ENCODE results near the gene IFFO2. TPM values are rescaled to one million over a fixed set of nuclear protein-coding genes. Genes with fewer than 3 reads are reported as not detected.

IFFO2 gene
- total and polyA plus RNA-seq, 2 of the 13 experiments (the other 11 are each of a cell fraction or from before 2014, with no cell fraction given), result 7.3 to 16.7 TPM

GRCh38 chr1:18936814-18937481 lies 19.5 kb downstream of the IFFO2 start (continued):
- TF ChIP-seq ETS1 (CRISPR knock-in tag; IDR thresholded peaks at IDR 0.05), result no peak
- TF ChIP-seq RXRA (CRISPR knock-in tag; IDR thresholded peaks at IDR 0.05), result peak; percentile 71; the same call in 1 of the 2 replicates
- no peak for TF ChIP-seq ZNF12 (CRISPR knock-in tag; IDR thresholded peaks at IDR 0.05)
- no peak for TF ChIP-seq ZNF652 (CRISPR knock-in tag; IDR thresholded peaks at IDR 0.05; ENCODE audit: borderline replicate concordance, low read depth)
- TF ChIP-seq TEAD2 (CRISPR knock-in tag; IDR thresholded peaks at IDR 0.05), result no peak
- no peak for TF ChIP-seq NAIF1 (CRISPR knock-in tag; IDR thresholded peaks at IDR 0.05; ENCODE audit: borderline replicate concordance)
- no peak for TF ChIP-seq PAX8 (CRISPR knock-in tag; IDR thresholded peaks at IDR 0.05; ENCODE audit: borderline replicate concordance)
- TF ChIP-seq CAMTA2 (CRISPR knock-in tag; IDR thresholded peaks at IDR 0.05; ENCODE audit: borderline replicate concordance), result no peak
- no peak for TF ChIP-seq ZNF121 (CRISPR knock-in tag; IDR thresholded peaks at IDR 0.05)
- TF ChIP-seq KLF12 (CRISPR knock-in tag; IDR thresholded peaks at IDR 0.05; ENCODE audit: borderline replicate concordance), result no peak
- peak; percentile 57; the same call in 1 of the 2 replicates for TF ChIP-seq ZIK1 (CRISPR knock-in tag; IDR thresholded peaks at IDR 0.05; ENCODE audit: borderline replicate concordance, low read depth)
- peak; percentile 28; the same call in 1 of the 2 replicates for TF ChIP-seq ZNF256 (CRISPR knock-in tag; conservative IDR thresholded peaks at IDR 0.05)
- peak; percentile 67; the same call in 1 of the 2 replicates for TF ChIP-seq SNAI1 (CRISPR knock-in tag; IDR thresholded peaks at IDR 0.05; ENCODE audit: borderline replicate concordance)
- TF ChIP-seq ZBTB44 (CRISPR knock-in tag; IDR thresholded peaks at IDR 0.05), result no peak
- TF ChIP-seq, protein P1, sequence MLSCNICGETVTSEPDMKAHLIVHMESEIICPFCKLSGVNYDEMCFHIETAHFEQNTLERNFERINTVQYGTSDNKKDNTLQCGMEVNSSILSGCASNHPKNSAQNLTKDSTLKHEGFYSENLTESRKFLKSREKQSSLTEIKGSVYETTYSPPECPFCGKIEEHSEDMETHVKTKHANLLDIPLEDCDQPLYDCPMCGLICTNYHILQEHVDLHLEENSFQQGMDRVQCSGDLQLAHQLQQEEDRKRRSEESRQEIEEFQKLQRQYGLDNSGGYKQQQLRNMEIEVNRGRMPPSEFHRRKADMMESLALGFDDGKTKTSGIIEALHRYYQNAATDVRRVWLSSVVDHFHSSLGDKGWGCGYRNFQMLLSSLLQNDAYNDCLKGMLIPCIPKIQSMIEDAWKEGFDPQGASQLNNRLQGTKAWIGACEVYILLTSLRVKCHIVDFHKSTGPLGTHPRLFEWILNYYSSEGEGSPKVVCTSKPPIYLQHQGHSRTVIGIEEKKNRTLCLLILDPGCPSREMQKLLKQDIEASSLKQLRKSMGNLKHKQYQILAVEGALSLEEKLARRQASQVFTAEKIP (CRISPR knock-in tag; IDR thresholded peaks at IDR 0.05; ENCODE audit: borderline replicate concordance), result no peak
- no peak for TF ChIP-seq ZNF512 (CRISPR knock-in tag; IDR thresholded peaks at IDR 0.05)
- no peak for TF ChIP-seq HOXA5 (CRISPR knock-in tag; IDR thresholded peaks at IDR 0.05)
- TF ChIP-seq SRSF1 (optimal IDR thresholded peaks at IDR 0.05; ENCODE audit: low read depth, low read length), result no peak
